Measurements from ENCODE around the gene CD58. TPM values are rescaled to one million over a fixed set of nuclear protein-coding genes. Genes with fewer than 3 reads are reported as not detected.

Gene CD58
- total and polyA plus RNA-seq, 9 of the 15 experiments (the other 6 are each of a cell fraction or from before 2014, with no cell fraction given) = 18.1 to 113 (median 37.4) TPM

DNA sequence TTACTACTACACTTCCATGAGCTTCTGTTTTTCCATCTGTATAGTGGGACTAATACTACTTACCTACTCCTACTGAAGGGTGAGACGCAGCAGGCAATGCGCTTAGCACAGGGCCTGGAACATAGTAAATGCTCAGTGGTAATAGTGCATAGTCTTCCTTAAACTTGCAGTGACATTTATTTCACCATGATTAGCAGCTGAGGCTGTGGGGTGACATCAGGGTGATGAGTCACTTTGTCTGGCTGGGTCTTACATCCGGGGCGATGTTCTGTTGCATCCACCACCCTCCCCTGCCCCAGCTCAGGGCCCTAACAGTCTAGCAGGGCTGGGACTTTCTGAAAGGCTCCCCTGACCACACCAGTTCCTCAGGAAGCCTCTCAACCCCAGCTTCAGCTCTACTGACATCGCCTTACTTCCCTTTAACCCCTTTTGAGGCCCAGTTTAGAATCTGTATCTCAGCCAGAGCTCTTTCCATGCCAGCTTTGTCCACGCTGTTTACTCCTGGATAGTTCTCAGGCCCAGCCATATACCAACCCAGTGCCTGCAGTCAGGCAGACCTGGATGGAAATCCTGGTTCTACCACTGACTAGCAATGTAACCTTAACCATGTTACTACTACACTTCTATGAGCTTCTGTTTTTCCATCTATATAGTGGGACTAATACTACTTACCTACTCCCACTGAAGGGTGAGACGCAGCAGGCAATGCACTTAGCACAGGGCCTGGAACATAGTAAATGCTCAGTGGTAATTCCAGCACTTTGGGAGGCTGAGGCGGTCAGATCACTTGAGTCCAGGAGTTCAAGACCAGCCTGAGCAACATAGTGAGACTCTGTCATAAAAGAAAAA, 66.3 kb downstream of the CD58 start (continued):
- TF ChIP-seq, protein P1, sequence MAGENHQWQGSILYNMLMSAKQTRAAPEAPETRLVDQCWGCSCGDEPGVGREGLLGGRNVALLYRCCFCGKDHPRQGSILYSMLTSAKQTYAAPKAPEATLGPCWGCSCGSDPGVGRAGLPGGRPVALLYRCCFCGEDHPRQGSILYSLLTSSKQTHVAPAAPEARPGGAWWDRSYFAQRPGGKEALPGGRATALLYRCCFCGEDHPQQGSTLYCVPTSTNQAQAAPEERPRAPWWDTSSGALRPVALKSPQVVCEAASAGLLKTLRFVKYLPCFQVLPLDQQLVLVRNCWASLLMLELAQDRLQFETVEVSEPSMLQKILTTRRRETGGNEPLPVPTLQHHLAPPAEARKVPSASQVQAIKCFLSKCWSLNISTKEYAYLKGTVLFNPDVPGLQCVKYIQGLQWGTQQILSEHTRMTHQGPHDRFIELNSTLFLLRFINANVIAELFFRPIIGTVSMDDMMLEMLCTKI (IDR thresholded peaks at IDR 0.05; ENCODE audit: partially characterized antibody) = no peak
- TF ChIP-seq, protein P2, sequence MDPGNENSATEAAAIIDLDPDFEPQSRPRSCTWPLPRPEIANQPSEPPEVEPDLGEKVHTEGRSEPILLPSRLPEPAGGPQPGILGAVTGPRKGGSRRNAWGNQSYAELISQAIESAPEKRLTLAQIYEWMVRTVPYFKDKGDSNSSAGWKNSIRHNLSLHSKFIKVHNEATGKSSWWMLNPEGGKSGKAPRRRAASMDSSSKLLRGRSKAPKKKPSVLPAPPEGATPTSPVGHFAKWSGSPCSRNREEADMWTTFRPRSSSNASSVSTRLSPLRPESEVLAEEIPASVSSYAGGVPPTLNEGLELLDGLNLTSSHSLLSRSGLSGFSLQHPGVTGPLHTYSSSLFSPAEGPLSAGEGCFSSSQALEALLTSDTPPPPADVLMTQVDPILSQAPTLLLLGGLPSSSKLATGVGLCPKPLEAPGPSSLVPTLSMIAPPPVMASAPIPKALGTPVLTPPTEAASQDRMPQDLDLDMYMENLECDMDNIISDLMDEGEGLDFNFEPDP (CRISPR knock-in tag; IDR thresholded peaks at IDR 0.05) = peak; percentile 31; the same call in 1 of the 2 replicates
- TF ChIP-seq NUFIP1 (IDR thresholded peaks at IDR 0.05; ENCODE audit: partially characterized antibody) = no peak
- TF ChIP-seq RFX1 (IDR thresholded peaks at IDR 0.05) = no peak
- TF ChIP-seq PRMT5 (CRISPR knock-in tag; IDR thresholded peaks at IDR 0.05) = no peak
- TF ChIP-seq, protein P3, sequence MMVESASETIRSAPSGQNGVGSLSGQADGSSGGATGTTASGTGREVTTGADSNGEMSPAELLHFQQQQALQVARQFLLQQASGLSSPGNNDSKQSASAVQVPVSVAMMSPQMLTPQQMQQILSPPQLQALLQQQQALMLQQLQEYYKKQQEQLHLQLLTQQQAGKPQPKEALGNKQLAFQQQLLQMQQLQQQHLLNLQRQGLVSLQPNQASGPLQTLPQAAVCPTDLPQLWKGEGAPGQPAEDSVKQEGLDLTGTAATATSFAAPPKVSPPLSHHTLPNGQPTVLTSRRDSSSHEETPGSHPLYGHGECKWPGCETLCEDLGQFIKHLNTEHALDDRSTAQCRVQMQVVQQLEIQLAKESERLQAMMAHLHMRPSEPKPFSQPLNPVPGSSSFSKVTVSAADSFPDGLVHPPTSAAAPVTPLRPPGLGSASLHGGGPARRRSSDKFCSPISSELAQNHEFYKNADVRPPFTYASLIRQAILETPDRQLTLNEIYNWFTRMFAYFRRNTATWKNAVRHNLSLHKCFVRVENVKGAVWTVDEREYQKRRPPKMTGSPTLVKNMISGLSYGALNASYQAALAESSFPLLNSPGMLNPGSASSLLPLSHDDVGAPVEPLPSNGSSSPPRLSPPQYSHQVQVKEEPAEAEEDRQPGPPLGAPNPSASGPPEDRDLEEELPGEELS (CRISPR knock-in tag; IDR thresholded peaks at IDR 0.05; ENCODE audit: borderline replicate concordance) = peak; percentile 33; the same call in 1 of the 2 replicates
- TF ChIP-seq, protein P4, sequence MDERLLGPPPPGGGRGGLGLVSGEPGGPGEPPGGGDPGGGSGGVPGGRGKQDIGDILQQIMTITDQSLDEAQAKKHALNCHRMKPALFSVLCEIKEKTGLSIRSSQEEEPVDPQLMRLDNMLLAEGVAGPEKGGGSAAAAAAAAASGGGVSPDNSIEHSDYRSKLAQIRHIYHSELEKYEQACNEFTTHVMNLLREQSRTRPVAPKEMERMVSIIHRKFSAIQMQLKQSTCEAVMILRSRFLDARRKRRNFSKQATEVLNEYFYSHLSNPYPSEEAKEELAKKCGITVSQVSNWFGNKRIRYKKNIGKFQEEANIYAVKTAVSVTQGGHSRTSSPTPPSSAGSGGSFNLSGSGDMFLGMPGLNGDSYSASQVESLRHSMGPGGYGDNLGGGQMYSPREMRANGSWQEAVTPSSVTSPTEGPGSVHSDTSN (CRISPR knock-in tag; IDR thresholded peaks at IDR 0.05; ENCODE audit: low read depth) = no peak
- TF ChIP-seq, protein P4 (tag; conservative IDR thresholded peaks at IDR 0.05; ENCODE audit: low read depth) = peak; percentile 76; the same call in 1 of the 2 replicates
- no peak for TF ChIP-seq TCFL5 (CRISPR knock-in tag; conservative IDR thresholded peaks at IDR 0.05)
- TF ChIP-seq HDAC2 (IDR thresholded peaks at IDR 0.05) = peak; percentile 97
- peak; percentile 75 for TF ChIP-seq NCOR1 (IDR thresholded peaks at IDR 0.05)
- no peak for TF ChIP-seq CBX2 (IDR thresholded peaks at IDR 0.05; ENCODE audit: insufficient read depth, low read length, poor library complexity, severe bottlenecking)
- TF ChIP-seq, protein P5, sequence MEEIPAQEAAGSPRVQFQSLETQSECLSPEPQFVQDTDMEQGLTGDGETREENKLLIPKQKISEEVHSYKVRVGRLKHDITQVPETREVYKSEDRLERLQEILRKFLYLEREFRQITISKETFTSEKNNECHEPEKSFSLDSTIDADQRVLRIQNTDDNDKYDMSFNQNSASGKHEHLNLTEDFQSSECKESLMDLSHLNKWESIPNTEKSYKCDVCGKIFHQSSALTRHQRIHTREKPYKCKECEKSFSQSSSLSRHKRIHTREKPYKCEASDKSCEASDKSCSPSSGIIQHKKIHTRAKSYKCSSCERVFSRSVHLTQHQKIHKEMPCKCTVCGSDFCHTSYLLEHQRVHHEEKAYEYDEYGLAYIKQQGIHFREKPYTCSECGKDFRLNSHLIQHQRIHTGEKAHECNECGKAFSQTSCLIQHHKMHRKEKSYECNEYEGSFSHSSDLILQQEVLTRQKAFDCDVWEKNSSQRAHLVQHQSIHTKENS (CRISPR knock-in tag; IDR thresholded peaks at IDR 0.05) = no peak
- TF ChIP-seq HMG20A (CRISPR knock-in tag; conservative IDR thresholded peaks at IDR 0.05) = no peak
- no peak for TF ChIP-seq ZC3H8 (IDR thresholded peaks at IDR 0.05)
- peak; percentile 2; the same call in 1 of the 2 replicates for TF ChIP-seq ZNF263 (CRISPR knock-in tag; IDR thresholded peaks at IDR 0.05; ENCODE audit: borderline replicate concordance)
